Measurements from ENCODE around the gene TACR2. TPM values are rescaled to one million over a fixed set of nuclear protein-coding genes. Genes with fewer than 3 reads are reported as not detected.

The TACR2 gene
- total RNA-seq, 1 donor from 2014 or later = not detected

GRCh38 chr10:69360485-69361302 lies 56.0 kb downstream of the TACR2 start:
- no peaks in the 10 kb centered on the region for H3K9me3 Mint-ChIP-seq (ENCODE audit: unreplicated experiment)
- peaks cover 8% of the 10 kb centered on the region for H3K36me3 Mint-ChIP-seq (ENCODE audit: unreplicated experiment)
- no peak for DNase-seq (ENCODE audit: extremely low spot score, unreplicated experiment)
- H3K4me1 Mint-ChIP-seq (ENCODE audit: unreplicated experiment) = peaks cover 45% of the 10 kb centered on the region
- no peak overlapping the region for H3K4me3 Mint-ChIP-seq (ENCODE audit: unreplicated experiment)
- no peaks in the 10 kb centered on the region for H3K27me3 Mint-ChIP-seq (ENCODE audit: unreplicated experiment)
- TF ChIP-seq CTCF (IDR thresholded peaks at IDR 0.05) = no peak
- H3K27ac Mint-ChIP-seq (ENCODE audit: unreplicated experiment) = no peak overlapping the region

- Mint-ChIP-seq H3K9me3 (ENCODE audit: unreplicated experiment) (no peaks in the 10 kb centered on the region), H3K4me3 (ENCODE audit: unreplicated experiment) (no peak overlapping the region), H3K4me1 (ENCODE audit: unreplicated experiment) (peaks cover 39% of the 10 kb centered on the region), H3K27me3 (ENCODE audit: unreplicated experiment) (no peaks in the 10 kb centered on the region), H3K36me3 (ENCODE audit: unreplicated experiment) (peaks cover 8% of the 10 kb centered on the region), H3K27ac (ENCODE audit: unreplicated experiment) (no peak overlapping the region)
- TF ChIP-seq CTCF (IDR thresholded peaks at IDR 0.05) = no peak
- no peak for DNase-seq (ENCODE audit: extremely low spot score, unreplicated experiment)
These were observed 57.1 kb downstream of the TACR2 start for GRCh38 chr10:69359594-69359993.

- Mint-ChIP-seq H3K9me3 (ENCODE audit: unreplicated experiment) (no peaks in the 10 kb centered on the region), H3K36me3 (ENCODE audit: unreplicated experiment) (peaks cover 8% of the 10 kb centered on the region), H3K27ac (ENCODE audit: unreplicated experiment) (no peak overlapping the region), H3K4me1 (ENCODE audit: unreplicated experiment) (peaks cover 35% of the 10 kb centered on the region), H3K4me3 (ENCODE audit: unreplicated experiment) (no peak overlapping the region), H3K27me3 (ENCODE audit: unreplicated experiment) (no peaks in the 10 kb centered on the region)
- TF ChIP-seq CTCF (IDR thresholded peaks at IDR 0.05) = no peak
- DNase-seq (ENCODE audit: extremely low spot score, unreplicated experiment) = no peak
These were observed 57.6 kb downstream of the TACR2 start for GRCh38 chr10:69359148-69359547.

GRCh38 chr10:69358148-69358795 lies 58.4 kb downstream of the TACR2 start:
- H3K4me1 Mint-ChIP-seq (ENCODE audit: unreplicated experiment) = peaks cover 27% of the 10 kb centered on the region
- DNase-seq (ENCODE audit: extremely low spot score, unreplicated experiment) = no peak
- no peaks in the 10 kb centered on the region for H3K27me3 Mint-ChIP-seq (ENCODE audit: unreplicated experiment)
- H3K4me3 Mint-ChIP-seq (ENCODE audit: unreplicated experiment) = no peak overlapping the region
- no peaks in the 10 kb centered on the region for H3K9me3 Mint-ChIP-seq (ENCODE audit: unreplicated experiment)
- TF ChIP-seq CTCF (IDR thresholded peaks at IDR 0.05) = no peak
- peaks cover 12% of the 10 kb centered on the region for H3K36me3 Mint-ChIP-seq (ENCODE audit: unreplicated experiment)
- H3K27ac Mint-ChIP-seq (ENCODE audit: unreplicated experiment) = no peak overlapping the region

GRCh38 chr10:69356187-69356586 lies 60.5 kb downstream of the TACR2 start:
- TF ChIP-seq CTCF (IDR thresholded peaks at IDR 0.05) = no peak
- Mint-ChIP-seq H3K4me3 (ENCODE audit: unreplicated experiment) (no peak overlapping the region), H3K36me3 (ENCODE audit: unreplicated experiment) (peaks cover 5% of the 10 kb centered on the region), H3K27ac (ENCODE audit: unreplicated experiment) (no peak overlapping the region), H3K9me3 (ENCODE audit: unreplicated experiment) (no peaks in the 10 kb centered on the region), H3K4me1 (ENCODE audit: unreplicated experiment) (peaks cover 27% of the 10 kb centered on the region), H3K27me3 (ENCODE audit: unreplicated experiment) (no peaks in the 10 kb centered on the region)
- no peak for DNase-seq (ENCODE audit: extremely low spot score, unreplicated experiment)
